Stimulated activated CD4-positive, alpha-beta T cell treated with anti-CD3 and anti-CD28 coated beads, TNF-alpha, amount 100 ng/mL, for 24 hours (primary cell): ENCODE measurements around the gene ZNF367.

ENCODE experiments used
- DNase-seq, 3 experiments: peaks; one replicate each; pipeline ENCODE4 v3.0.0-alpha.2; 2020; ENCODE audit warnings: low read depth in 3 of 3

Gene ZNF367

DNA sequence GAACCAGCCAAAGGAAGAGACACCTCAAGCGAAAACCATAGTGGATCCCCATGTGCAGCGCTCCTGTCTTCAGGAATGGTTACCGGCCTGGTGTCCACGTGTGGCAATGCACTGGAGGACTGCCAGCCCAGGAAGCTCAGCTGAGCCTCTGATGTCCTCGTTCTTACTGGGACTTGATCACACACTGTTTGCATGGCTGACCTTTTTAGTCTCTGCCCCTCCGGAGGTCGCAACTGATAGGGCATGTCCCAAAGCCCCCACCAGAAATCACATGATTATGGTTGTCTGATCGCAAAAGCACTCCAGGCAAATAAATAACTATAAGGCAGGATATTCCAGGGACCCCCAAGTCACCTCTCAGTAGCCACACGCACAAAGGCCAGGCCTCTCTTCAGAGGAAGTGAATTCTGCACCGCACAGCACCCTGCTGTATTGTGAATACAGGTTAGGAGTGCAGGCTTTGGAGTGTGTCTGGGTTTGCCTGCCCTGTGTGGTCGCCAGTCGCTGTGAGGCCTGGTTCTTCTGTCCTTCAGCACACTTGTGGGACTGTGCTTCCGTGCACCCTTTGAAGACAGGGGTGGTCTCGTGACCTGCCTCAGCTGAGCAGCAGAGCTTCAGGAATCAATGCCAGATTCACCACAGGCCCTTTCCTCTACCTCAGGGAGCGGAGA is 18.4 kb upstream of the ZNF367 start:
- no peak for DNase-seq

- DNase-seq = no peak
Measured at GRCh38 chr9:96436063-96436455, 17.9 kb upstream of the ZNF367 start.

DNA sequence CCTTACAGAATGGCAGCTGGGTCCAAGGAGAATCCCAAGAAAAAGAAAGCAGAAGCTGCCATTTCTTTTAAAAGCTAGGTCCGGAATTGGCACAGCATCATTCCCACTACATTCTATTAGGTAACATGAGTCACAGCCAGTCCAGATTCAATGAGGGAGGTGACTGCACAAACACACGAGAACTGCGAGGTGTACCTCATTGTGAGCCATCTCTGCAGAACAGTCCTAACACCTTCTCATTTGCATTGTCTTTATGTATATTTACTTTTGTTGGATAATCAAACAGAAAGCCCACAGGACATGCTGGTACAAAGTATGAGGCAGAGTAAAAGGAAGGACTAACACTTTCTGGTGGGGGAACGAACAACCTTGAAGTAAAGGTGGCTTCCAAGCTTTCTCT is 17.2 kb upstream of the ZNF367 start:
- DNase-seq = no peak

DNA sequence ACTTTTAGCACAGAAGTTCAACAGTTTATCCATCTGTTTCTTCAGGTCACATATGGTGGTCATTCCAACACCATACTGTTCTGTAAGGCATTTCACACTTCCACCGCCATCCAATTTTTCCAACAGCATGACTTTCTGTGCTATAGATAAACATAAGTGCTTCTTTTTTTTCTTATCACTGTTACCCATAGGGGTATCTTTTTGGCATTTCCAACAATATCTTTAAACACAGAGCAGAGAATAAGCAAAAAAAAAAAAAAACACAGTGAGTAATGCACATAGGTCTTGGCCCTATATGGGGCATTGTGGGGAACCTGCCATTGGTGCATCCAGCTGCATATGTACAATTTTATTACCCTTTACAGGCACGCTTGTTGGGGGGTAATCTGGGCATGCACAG is 12.2 kb upstream of the ZNF367 start:
- no peak for DNase-seq

- no peak for DNase-seq
Measured at GRCh38 chr9:96429732-96430131, 11.6 kb upstream of the ZNF367 start.

GRCh38 chr9:96425500-96426169 is 7.5 kb upstream of the ZNF367 start:
- no peak for DNase-seq

DNA sequence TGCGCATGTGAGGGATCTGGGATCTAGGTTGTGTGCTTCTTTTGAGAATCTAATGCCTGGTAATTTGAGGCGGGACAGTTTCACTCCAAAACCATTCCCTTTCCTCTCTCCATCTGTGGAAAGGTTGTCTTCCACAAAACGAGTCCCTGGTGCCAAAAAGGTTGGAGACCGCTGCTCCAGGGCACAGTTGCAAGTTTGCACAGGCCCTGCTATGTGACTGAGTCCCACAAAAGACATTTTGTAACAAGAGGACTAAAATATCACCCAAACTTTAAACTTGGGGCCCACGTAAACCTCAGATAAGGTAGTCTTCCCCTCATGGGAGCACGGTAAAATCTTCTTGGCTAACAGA is 5.8 kb upstream of the ZNF367 start:
- no peak for DNase-seq

DNA sequence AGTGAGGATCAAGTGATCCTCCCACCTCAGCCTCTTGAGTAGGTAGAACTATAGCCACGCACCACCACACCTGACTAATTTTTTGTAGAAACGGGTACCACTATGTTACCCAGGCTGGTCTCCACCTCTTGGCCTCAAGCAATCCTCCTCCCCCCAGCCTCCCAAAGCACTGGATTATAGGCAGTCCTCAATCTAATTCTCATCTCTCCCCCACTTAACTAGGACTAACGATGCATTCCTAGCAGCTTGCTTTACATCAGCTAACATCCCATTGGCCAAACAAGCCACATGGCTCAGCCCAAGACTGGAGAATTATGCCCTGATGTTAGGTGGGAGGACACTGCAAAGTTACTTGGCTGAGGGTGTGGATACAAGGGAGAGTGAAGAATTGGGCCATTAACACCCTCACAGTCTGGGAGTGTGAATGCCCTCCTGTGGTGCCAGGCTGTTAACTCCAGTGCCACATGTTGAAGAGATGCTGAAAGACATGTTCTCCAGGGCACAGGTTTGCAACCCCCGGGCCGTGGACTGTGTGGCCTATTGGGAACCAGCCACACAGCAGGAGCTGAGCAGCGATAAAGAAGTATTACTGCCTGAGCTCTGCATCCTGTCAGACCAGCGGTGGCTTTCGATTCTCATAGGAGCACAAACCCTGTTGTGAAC is 5.3 kb upstream of the ZNF367 start:
- DNase-seq = no peak

DNA sequence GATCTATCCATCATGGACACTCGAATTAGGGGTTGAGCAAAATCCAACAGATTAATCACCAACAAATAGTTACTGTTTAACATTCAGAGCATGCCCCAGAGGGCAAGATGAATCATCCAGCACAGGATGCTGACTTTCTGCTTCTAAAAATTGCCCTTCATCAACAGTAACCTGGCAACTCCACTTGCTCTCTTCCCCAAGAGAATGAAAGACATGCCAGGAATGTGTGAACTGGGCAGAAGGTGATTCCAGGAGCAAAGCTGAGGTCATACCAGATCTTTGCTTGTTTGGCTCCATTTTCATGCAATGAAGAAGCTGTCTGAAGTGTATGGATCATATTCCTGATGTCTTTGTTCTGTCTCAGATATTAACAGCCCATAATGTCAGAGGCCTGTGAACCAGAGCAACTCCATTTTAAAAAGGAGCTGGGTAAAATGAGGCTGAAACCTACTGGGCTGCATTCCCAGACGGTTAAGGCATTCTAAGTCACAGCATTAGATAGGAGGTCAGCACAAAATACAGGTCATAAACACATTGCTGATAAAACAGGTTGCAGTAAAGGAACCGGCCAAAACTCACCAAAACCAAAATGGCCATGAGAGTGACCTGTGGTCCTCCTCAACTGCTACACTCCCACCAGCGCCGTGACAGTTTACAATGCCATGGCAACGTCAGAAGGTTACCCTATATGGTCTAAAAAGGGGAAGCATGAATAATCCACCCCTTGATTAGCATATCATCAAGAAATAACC is 2.5 kb upstream of the ZNF367 start:
- no peak for DNase-seq

- DNase-seq = no peak
Measured at GRCh38 chr9:96419691-96419969, 1.5 kb upstream of the ZNF367 start.

- DNase-seq = peak in 2 of 3 experiments; percentile 17 to 59
Measured at GRCh38 chr9:96418920-96419690, 935 bp upstream of the ZNF367 start.

DNA sequence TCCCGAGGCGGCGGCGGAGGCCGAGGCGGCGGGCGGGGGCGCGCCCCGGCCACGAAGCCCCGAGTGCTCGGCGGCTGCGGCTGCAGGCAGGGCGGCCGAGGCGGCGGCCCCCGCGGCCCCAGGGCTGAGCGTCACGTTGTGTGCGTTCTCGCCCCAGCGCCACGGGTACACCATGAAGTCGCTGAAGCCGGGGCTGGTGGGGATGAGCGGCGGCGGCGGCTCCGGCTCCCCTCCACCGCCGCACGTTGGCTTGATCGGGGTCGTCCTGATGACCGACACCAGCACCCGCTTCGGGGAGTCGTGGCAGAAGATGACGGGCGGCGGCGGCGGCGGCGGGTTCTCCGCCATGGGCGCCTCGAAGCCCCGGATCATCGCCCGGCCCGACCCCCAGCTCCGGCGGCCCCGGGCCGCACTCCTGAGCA is 498 bp downstream of the ZNF367 start:
- no peak for DNase-seq

DNA sequence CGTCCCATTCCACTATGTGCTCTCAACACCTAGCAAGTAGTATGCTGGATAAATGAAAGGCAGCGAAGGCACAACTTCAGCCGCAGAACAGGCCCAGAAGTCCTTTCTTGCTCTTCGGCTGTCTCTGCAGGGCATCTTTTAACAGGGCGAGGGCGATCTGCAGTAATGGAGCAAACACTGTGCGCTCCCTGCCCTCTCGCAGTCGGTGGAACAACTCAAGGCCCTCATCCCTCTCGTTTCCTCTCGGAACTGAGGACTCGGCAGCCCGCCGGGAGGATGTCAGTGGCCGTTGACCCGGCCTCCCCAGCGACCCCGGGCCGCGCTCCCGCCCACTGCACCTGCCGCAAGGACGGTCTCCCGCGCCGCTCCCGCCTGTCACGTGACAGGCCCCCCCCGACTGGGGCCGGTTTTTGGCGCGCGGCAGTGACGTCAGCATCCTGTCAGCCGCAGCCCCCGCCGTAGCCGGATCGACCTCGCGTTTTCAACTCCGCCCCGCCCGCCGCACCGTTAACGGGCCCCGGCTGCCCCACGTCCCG is 1.1 kb downstream of the ZNF367 start:
- DNase-seq = peak; percentile 87 to 90 (median 89)

GRCh38 chr9:96413302-96414221 is 4.6 kb downstream of the ZNF367 start:
- DNase-seq = no peak

DNA sequence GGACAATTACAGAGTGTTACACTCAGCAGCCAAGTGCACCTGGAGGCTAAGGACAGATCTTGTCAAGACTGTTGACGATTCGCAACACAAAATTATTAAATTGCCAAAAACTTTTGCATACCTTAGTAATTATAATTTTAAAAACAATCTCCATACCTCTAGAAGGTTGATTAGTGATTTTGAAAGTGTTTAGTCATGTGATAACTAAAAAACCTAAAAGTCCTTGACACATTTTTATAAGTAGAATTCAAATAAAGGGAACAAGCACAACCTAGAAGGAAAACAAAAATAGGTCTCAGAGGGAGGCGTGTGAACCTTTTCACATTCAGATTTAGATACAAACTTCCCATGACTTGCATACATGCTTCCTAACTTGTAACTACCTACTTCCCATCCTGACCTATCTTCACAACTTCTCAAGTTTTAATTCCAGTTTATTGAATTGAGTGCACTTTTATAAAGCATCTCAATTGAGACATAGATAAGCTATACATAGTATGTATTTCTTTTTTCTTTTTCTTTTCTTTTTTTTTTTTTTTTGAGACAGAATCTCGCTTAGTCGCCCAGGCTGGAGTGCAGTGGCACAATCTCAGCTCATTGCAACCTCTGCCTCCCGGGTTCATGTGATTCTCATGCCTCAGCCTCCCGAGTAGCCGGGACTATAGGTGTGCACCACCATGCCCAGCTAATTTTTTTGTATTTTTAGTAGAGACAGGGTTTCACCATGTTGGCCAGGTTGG is 5.8 kb downstream of the ZNF367 start:
- no peak for DNase-seq

DNA sequence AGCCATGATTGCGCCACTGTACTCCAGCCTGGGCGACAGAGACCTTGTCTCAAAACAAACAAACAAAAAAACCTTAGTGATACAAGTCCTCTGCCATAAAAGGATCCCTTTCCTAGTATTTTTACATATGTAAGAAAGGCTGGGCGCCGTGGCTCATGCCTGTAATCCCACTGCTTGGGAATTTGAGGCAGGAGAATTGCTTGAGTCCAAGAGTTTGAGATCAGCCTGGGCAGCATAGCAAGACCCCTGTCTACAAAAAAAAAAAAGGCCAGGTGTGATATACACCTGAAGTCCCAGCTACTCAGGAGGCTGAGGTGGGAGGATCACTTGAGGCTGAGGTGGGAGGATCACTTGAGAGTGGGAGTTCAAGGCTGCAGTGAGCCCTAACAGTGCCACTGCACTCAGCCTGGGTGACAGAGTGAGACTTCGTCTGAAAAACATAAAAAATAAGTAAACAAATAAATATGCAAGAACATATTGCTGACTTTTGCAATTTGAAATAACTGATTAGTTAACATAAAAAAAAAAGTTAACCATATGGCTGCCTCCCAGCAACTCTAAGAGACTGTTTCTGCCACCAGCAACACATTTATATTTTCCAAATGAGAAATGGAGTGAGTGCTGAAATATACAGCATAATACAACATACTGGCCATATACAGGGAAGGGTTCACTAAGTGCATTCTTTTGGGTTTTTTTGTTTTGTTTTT is 6.9 kb downstream of the ZNF367 start:
- no peak for DNase-seq

GRCh38 chr9:96408409-96409280 is 9.5 kb downstream of the ZNF367 start:
- DNase-seq = no peak
